Measurements from ENCODE around the gene MINDY4B.

- TF ChIP-seq ZNF280D (tag by site-specific recombination; IDR thresholded peaks at IDR 0.05), result no peak
- no peak for TF ChIP-seq ZNF670 (tag by site-specific recombination; IDR thresholded peaks at IDR 0.05; ENCODE audit: low read depth)
Measured at GRCh38 chr3:150912501-150912900, 7.3 kb upstream of the MINDY4B start.
